Midbrain (tissue), 1 donor: ENCODE data around the gene PHTF2.

Source experiments
- DNase-seq: peaks from one replicate; lab custom pipeline; 2025; lab: John Stamatoyannopoulos, UW

The PHTF2 gene

DNA sequence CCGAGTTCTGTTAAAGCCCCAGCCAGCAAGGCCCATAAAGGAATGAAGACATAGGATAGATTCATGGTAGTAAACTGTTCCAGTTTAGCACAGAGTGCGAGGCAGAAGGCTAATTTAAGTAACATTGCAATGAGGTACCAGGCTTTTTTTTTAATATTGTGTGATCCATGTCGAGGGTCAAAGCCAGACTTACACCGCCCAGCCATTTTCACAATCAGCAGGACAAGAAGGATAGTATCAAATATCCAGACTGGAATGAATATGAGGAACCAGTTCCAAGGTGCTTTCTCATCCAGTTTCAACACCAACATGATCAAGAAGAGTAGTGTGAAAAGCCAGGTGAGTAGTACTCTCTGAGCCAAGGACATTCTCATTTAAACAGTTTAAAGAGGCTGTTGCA is 4.6 kb upstream of the PHTF2 start:
- DNase-seq: no peak

DNA sequence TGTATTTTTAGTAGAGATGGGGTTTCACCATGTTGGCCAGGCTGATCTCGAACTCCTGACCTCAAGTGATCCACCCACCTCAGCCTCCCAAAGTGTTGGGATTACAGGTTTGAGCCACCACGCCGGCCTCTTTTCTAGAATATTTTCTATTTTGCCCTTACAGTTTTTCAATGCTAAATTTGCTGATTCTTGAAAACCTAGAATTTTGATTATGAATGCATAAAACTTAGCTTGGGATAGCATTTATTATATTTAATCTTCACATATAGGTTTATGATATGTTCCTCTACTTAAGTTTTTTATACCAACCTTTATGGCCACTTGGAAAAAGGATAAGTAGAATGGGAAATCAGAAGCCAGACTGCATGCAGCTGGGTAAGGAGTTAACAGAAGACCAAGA is 2.5 kb upstream of the PHTF2 start:
- no peak for DNase-seq

DNA sequence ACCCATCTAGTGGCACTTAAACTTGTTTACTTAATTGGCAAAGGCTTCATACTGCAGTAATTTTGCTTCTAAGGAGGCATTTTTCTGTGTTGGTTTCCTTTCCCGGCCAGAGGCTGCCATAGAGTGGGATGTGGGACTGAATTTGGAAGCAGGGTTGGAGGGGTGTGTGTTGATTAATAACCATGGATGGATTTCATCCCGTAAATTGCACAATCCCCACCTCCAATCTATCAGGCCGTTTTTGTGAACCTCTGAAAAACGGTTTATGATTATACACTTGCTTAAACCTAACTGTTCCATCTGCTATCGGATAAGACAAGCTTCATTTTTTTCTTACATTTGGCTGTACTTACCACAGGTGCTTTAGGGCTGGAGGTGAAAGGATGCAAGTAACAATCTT is 1.6 kb upstream of the PHTF2 start:
- DNase-seq: no peak

DNA sequence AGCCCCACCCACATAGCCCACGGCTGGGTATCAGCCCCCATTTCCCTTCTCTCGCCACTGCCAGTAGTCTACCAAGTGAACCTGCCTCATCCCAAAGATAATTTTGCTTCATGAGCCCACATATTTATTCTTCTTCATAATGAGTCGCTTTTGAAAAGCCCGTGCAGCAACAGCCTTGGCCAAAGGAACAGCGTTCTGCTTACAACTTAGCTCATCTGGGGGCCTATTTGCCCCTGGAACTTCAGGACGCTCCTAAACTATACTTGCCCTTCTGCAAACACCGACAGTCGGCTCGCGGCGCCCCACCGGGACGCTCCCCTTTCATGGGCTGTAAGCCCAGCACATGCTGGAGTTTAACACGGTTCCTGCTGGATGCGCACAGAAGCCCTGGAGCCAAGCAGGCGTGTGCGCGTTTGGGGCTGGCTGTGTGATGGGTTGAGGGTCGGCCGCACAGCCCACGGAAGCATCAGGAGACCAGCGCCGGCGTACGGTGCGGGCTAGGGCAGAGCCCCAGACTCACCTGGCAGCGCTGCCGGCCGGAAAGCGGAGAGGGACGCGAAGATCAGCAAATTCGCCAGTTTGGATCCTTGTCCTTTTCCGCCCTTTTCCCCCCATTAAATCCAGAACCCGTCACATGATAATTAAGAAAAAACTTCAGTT is 709 bp upstream of the PHTF2 start:
- DNase-seq: peak; percentile 37

DNA sequence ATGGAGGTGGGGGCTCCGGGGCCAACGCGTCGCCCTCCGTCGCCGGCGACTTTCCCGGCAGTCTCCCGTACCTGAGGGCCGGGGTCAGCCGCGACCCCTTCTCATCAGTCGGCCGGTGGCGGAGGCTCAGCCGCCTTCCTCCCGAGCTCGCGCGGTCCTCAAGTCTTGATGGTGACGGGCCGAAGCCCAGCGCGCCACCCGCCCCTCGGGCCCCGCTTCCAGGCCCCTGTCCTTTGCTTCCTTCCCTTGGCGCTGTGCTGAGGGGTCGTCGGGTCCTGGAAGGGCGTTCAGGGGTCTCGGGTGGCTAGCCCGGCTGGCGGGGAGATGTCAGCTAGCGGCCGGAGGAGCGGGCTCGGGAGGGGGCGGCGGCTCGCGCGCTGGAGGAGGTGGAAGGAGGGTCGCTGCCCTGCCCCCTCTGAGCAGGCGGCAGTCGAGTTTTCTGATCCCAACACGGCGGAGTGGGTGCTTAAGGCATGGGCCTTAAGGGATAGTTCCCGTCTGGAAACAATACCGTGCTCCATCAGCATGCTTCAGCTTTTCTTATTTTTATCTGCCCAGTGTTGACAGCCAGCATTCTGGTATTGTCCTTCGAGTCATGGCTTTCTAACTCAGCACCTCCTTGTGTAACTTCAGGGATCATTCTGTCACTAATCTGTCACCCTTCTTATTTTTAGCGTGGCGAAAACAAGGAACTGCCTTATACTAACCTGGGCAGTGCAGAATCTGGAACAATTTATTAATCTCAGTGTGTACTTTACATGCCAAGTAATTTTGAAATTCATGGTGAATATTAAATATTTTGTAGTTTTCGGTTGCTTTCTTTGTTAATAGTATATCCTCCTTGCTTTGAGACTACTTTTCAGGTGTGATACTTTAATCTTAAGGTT is 748 bp downstream of the PHTF2 start:
- peak; percentile 13 for DNase-seq

DNA sequence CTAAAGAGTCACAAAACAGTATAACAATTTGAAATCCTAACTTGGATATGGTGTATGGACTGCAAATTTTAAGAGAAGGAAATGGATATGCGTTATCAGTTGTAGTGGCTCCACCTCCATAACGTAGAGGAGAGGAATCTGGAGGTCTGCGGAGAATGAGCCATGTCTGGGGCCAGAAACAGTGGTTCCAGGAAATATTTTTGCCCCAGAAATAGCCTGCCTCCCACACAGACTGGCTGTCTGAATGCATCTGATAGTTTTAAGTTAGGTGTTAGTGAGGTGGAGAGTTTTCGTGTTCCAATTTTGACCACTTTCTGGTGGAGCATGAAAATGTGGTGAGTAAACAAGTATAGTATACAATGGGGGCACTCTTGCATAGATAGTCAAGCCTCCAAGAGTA is 1.6 kb downstream of the PHTF2 start:
- DNase-seq: no peak

DNA sequence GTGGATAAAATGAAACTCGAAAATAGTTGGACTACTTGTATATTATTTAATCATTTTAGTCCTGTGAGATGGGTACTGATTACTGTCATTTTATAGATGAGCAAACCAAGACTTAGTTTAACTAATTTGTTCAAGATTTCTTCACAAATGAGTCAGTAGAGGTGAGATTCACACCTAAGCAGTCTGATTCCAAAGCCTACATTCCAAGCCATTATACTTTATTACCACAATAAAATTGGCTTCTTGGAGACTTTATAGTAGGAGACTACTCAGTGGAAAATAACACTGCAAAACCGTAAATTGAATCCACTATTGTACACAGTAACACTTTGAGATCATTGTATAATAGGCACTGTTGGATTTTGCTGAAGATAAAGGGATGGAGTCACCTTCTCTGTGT is 2.2 kb downstream of the PHTF2 start:
- DNase-seq: no peak

DNA sequence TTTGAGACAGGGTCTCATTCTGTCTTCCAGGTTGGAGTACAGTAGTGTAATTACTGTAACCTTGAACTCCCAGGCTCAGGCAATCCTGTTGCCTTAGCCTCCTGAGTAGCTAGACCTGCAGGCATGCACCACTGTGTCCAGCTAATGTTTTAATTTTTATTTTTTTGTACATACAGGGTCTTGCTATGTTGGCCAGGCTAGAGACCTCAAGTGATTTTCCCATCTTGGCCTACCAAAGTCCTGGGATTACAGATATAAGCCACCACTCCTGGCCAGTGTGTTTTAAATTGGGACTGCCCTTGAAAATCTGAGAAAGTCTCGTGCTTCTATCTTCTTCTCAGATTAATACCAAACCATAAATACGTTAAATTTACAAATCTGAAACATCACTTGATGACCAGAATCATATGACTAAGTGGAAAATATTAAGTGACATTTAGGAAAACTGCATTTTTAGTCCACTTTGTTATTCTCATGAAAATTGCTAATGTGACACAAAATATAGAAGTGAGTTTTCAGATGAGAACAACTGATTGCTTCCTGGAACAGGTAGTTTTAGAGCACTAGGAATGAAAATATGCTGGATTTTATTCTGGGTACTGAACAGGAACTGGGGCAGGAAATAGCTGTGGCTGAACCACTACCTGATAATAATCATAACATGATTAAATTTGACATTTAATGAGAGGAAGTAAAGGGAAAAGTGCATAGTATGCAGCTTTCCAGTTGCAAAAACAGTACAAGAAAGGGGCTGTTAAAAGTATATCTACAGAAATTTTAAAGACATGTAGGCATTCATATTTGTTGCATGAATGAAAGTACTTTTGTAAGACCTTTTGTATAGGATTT is 4.2 kb downstream of the PHTF2 start:
- DNase-seq: no peak

DNA sequence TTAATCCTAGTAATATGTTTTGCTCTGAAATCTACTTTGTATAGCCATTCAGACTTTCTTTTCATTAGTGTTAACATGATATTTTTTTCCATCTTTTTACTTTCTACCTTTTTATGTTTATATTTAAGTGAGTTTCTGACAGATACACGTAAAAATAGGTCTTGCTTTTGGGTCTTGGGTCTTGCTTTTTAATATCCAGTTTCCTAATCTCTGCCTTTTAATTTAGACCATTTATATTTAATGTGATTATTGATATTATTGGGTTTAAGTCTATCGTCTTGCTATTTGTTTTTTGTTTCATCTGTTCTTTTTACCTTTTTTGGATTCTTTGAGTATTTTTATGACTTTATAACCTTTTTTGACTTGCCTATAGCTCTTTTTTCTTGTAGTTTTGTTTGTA is 7.9 kb downstream of the PHTF2 start:
- no peak for DNase-seq

DNA sequence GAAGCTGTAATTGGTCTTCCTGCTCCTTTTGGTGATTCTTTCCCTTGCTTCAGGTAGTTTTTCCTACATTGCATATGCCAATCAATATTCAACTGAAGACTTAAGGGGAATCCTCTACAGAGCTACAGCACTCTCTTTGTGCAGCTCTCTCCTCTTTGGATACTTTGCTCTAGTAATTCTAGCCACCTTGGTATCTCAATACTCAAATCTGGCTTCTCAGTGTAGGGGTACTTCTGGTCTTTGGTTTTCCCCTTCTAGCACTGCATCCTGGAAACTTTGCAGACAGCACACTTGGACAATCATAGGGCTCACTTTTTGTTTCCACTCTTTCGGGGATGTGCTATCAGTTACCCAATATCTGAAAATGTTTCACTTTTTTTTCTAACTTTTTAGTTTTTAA is 9.9 kb downstream of the PHTF2 start:
- no peak for DNase-seq

DNA sequence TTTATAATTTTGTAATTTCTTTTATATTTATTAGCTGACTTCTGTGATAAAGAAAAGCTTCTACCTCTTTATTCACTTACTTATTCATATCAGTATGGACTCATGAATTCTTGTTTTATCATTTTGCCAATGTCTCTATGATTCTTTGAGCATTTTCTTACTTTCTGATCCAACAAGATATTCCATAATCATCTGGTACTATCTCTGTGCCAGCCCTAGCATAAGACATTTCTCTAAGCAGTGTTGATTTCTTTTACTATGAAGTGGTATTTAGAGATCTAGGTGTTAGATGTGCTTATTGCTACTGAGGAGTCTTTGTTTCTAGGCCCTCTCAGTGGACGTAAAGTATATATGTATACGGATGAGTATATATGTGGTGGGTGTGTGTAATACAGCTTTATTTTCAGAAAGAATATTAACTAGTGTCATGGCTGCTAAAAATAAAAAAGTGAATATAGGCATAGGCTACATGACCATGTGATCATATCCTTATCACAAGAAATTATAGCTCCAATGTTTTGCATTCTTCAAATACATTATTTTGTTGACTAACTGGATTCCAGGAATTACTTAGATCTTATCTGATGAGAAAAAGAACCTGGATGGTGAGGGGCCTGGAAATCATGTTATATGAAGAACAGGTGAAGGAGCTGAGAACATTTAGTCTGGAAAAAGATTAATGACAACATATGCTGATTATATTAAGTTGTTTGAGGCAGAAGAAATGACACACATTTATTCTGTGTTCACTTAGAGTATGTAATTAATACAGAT is 13.1 kb downstream of the PHTF2 start:
- no peak for DNase-seq

DNA sequence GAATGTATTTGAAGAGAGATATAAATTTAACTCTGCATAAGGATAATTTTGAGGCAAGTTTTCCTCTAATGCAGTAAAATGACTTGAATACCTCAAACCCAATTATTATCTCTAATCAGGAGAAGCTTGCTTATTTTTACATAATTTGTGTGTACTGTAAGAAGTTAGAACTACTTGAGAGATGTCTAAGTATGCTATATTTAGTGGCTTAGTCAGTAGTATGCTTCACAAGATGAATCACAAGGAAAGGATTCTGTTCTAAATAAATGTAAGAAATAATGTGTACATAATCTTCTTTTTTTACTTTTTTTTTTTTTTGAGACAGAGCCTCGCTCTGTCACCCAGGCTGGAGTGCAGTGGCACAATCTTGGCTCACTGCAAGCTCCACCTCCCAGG is 13.7 kb downstream of the PHTF2 start:
- DNase-seq: no peak

DNA sequence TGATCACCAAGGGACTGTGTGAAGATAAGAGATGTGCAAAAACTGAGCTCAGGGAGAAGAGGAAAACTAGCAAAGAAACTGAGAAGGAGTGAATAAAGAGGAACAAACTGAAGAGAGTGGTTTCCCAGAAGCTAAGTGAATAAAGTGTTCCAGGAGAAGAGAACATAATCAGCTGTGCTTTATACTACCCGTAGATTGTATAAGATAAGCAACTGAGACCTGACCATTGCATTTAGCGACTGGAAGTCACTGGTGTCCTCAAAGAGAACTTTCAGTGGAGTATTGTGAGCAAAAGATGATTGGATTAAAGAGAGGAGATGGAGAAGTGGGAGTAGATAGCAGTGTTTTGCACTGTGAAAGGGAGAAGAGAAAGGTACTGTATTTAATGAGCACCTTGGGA is 14.6 kb downstream of the PHTF2 start:
- no peak for DNase-seq

DNA sequence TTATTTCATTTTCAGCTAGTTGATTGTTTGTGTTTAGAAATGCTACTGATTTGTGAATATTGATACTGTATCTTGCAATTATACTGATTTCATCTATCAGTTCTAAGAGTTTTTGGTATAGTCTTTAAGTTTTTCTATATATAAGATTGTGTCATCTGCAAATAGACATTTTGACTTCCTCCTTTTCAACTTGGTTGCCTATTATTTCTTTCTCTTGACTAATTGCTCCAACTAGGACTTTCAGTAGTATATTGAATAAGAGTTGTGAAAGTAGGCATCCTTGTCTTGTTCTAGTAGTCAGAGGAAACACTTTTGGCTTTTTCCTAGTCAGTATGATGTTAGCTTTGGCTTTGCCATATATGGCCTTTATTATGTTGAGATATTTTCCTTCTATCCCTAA is 20.4 kb downstream of the PHTF2 start:
- no peak for DNase-seq

DNA sequence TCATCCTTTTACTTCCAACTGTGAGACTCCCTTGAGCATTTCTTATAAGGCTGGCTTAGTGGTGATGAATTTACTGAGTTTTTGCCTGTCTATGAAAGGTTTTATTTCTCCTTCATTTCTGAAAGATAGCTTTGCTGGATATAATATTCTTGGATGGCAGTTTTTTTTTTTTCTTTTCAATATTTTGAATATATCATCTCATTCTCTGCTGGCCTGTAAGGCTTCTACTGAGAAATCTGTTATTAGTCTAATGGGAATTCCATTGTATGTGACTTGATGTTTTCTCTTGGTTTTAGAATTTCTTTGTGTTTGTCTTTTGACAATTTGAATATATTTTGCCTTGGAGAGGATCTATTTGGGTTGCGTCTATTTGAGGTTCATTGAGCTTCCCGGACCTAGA is 22.4 kb downstream of the PHTF2 start:
- no peak for DNase-seq

DNA sequence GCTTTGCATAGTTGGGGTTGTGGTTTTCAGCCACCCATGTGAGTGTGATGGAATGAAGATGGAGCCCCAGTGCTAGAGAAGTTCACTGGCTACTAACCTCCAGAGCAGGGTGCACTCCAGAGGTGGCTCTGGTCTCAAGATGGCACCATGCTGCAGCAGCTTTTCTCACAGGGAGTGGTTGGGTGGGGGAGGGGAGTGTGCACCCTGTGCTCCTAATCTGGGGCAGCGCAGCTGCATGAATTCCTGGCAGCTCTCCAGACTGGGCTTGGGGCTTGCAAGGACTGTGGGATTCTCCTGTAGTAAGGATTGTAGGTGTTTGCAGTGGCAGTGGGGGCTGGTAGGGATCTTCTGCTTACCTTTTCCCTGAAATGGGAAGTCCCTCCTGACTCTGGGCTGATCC is 23.7 kb downstream of the PHTF2 start:
- DNase-seq: no peak

DNA sequence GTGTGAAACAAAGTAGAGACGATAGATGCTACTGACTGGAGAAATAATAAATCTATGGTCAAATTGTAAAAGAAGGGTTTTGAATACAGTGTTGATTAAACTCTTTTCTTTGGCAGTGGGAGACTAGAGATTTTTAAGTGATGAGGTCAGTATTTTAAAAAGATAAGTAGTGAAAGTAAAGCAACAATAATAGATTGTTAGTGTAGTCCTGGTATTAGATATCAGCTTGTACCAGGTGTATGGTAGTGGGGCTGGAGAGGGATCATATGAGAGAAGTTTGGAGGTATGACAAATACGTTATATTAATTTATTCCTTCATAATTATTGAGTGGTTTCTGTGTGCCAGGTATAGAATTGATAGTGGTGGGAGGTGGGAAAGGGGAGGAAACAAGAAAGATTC is 25.2 kb downstream of the PHTF2 start:
- no peak for DNase-seq

DNA sequence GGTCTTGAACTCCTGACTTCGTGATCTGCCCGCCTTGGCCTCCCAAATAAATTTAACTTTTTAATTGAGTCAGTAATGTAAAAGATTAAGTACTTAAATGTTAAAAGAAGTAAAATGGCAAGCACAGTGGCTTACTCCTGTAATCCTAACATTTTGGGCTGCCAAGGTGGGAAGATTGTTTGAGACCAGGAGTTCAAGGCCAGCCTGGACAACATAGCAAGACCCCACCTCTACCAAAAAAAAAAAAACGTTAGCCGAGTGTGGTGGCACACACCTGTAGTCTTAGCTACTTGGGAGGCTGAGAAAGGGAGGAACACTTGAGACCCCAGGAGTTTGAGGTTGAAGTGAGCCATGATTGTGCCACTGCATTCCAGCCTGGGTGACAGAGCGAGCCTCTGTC is 26.1 kb downstream of the PHTF2 start:
- DNase-seq: no peak

DNA sequence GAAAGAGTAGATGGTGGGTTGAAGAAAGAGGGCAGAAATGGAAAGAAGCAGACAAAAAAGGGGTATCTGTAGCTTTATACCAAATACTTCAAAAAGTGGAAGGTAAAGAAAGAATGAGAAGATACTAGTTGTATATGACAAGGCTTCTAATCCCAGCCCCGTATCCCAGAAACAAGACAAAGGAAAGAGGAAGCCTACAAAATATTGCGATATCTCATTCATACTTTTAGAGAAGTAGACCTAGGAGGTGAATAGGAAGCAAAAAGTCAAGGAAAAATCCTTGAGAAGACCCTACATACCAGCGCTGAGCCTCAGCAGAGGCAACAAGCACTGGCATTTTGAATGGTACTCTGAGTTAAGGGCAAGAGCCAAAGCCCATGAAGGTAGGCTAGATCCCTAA is 26.6 kb downstream of the PHTF2 start:
- DNase-seq: no peak

DNA sequence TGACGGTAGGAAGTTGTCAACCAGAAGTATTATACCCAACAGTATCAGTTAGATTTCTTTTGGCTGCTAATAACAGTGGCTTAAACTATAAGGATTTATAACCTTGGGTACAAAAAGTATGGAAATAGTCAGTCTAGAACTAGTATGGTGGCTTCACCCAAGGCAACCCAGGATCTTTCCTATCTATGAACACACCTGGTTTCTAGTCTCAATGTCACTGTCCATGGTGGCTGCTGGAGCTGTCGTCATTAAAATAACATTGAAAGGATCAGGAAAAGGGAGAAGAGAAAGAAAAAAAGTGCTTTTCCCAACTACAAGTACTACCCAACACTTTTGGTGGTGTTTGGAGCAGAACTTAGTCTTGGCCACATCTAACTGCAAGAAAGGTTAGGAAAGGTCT is 27.7 kb downstream of the PHTF2 start:
- DNase-seq: no peak

DNA sequence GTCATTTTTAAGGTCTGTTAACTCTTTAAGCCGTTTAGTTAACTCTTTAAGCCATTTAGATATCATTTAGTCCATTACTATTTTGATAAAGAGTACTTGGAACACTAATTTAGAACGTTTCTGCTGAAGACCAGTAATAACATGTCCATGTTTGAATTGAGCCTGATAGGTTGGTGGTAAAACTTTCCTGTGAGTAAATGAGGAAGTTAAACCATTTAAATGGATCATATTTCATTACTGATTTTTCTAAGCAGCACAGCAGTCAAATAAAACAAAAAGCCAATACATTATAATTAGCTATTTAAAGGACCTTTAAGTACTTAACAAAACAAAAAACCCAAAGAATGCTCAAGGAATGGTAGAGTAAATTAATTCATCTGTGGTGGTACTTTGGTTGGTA is 29.4 kb downstream of the PHTF2 start:
- DNase-seq: no peak
